Measurements from ENCODE around the gene ST8SIA1.

ST8SIA1 gene

GRCh38 chr12:22204391-22204790, 130.1 kb downstream of the ST8SIA1 start:
- POLR2A ChIA-PET, result no interaction called here
- DNase-seq (ENCODE audit: extremely low spot score), result no peak
- CTCF ChIA-PET, result interaction anchor here (1.0 to 1.7 kb wide), 2 partner anchors 13 to 27 kb away, joined by 3 to 5 read pairs; no protein-coding TSS in a partner anchor

DNA sequence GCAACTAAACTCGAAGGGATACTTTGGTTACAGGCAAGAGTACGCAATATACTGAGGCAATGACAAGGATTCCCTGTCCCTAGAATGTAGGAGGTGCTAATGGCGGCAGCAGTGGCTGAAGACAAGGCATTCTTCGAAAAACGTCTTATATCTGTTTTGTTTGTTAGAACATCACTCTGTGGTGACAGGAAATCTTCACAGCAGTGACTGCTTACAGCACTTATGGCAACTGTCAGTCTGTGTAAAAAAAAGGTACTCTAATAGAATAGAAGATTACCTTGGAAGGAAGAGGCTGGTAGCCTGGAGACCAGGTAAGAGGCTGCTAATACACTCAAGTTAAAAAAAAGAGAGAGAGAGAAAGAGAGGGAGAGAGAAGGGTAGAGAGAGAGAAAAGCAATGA, 131.7 kb downstream of the ST8SIA1 start:
- ChIA-PET POLR2A (no interaction called here), CTCF (no interaction called here)
- no peak for TF ChIP-seq CTCF (IDR thresholded peaks at IDR 0.05; ENCODE audit: control extremely low read depth, extremely low read depth, low read depth, missing control alignments)
- DNase-seq (ENCODE audit: extremely low spot score), result no peak

More at GRCh38 chr12:22204391-22204790, 130.1 kb downstream of the ST8SIA1 start:
- no peak for TF ChIP-seq CTCF (IDR thresholded peaks at IDR 0.05; ENCODE audit: control extremely low read depth, extremely low read depth, low read depth, missing control alignments)

GRCh38 chr12:22201101-22201500, 133.4 kb downstream of the ST8SIA1 start:
- DNase-seq (ENCODE audit: extremely low spot score), result no peak
- ChIA-PET POLR2A (no interaction called here), CTCF (interaction anchor here (2.3 kb wide), 1 partner anchor 10 kb away, joined by 8 read pairs; no protein-coding TSS in a partner anchor)
- no peak for TF ChIP-seq CTCF (IDR thresholded peaks at IDR 0.05; ENCODE audit: control extremely low read depth, extremely low read depth, low read depth, missing control alignments)

DNA sequence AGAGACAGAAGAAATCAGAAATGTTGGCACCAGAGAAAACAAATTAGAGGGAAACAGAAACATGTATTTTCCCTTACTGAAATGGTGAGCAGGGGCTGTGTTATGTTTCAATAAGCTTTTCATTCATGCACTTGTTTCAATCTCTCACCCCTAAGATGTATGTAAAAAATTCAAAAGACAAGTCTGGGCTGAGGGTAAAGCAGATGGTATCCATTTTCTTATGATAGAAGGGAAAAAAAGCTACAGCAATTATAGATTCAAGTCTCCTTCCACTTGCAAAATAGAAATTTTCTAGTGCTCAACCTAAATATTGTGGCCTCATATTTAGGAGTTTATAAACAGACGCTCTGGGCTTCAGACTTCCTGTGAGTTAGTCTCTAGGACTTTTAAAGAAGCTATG, 138.3 kb downstream of the ST8SIA1 start:
- CTCF ChIA-PET, result interaction anchor here (0.8 to 1.5 kb wide), 3 partner anchors 10 to 79 kb away, joined by 3 to 4 read pairs (median 3); no protein-coding TSS in a partner anchor
- no peak for DNase-seq (ENCODE audit: extremely low spot score)
- TF ChIP-seq CTCF (IDR thresholded peaks at IDR 0.05; ENCODE audit: control extremely low read depth, extremely low read depth, low read depth, missing control alignments), result no peak
- POLR2A ChIA-PET, result no interaction called here

DNA sequence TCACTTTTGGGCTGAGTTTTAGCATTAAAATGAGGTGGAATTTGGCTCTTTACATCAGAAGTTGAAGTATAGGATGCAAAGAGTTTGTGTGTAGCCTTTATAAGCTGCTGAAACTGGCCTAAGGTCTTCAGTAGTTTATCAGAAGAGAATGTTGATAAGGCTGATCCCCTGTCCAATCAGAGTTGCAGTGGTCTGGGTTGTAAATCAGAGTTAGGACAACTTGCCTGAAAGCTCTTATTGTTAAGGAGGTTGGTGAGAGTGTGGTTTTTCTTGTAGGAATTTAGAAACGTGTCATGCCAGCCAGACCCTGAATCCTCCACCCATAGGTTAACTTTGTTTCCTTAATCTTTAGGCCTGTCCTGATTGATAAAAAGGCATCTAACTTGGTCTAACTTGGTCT, 143.5 kb downstream of the ST8SIA1 start:
- no peak for DNase-seq (ENCODE audit: extremely low spot score)
- CTCF ChIA-PET, result no interaction called here
- POLR2A ChIA-PET, result no interaction called here
- TF ChIP-seq CTCF (IDR thresholded peaks at IDR 0.05; ENCODE audit: control extremely low read depth, extremely low read depth, low read depth, missing control alignments), result no peak

DNA sequence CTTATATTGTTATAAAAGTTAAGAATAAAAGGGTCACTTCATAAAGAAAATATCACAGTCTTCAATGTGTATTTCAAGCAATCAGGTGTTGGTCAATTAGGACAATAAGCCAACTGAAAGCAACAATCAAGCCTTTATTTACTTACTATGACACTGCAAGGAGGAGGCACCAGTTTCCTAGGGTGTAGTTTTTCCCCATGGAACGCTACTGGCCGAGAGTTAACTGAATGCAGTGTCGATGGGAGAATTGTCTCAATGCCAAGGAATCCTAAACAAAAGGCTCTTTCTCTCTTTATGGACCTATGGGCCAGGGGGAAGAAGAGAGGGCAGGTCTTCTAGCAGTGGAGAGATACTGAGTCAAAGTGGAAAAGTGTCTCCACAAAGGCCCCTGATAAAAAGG, 146.1 kb downstream of the ST8SIA1 start:
- no peak for DNase-seq (ENCODE audit: extremely low spot score)
- no peak for TF ChIP-seq CTCF (IDR thresholded peaks at IDR 0.05; ENCODE audit: control extremely low read depth, extremely low read depth, low read depth, missing control alignments)
- ChIA-PET CTCF (no interaction called here), POLR2A (no interaction called here)

DNA sequence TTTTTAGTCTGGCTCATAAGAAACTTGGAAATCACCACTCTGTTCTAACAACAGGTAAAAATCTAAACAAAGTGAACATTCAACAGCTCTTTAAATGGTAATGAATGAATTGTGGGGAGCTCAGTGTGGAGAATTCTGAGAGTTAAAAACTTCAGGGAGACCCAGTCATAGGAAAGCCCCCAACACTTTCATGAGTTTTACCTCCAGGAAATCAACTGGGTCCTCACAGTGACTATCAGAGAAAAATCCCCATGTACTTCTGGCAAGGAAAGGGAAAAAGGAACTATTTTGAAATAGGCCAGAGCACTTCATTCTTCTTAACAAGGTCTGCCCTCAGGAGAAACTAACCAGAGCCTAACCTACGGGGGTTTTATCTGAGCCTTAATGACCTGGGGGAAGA, 153.8 kb downstream of the ST8SIA1 start:
- ChIA-PET CTCF (no interaction called here), POLR2A (no interaction called here)
- DNase-seq (ENCODE audit: extremely low spot score), result no peak
- TF ChIP-seq CTCF (IDR thresholded peaks at IDR 0.05; ENCODE audit: control extremely low read depth, extremely low read depth, low read depth, missing control alignments), result no peak
